GM18873 (cell line): ENCODE data around the gene PSMA2.

Experiments used
- ATAC-seq: cut with Tn5 transposase; IDR thresholded peaks from one replicate; pipeline ENCODE4 v1.9.1; 2021; ENCODE audit warnings: mild to moderate bottlenecking, moderate library complexity, moderate number of reproducible peaks; ENCODE audit not compliant: unreplicated experiment, low FRiP score

The PSMA2 gene

DNA sequence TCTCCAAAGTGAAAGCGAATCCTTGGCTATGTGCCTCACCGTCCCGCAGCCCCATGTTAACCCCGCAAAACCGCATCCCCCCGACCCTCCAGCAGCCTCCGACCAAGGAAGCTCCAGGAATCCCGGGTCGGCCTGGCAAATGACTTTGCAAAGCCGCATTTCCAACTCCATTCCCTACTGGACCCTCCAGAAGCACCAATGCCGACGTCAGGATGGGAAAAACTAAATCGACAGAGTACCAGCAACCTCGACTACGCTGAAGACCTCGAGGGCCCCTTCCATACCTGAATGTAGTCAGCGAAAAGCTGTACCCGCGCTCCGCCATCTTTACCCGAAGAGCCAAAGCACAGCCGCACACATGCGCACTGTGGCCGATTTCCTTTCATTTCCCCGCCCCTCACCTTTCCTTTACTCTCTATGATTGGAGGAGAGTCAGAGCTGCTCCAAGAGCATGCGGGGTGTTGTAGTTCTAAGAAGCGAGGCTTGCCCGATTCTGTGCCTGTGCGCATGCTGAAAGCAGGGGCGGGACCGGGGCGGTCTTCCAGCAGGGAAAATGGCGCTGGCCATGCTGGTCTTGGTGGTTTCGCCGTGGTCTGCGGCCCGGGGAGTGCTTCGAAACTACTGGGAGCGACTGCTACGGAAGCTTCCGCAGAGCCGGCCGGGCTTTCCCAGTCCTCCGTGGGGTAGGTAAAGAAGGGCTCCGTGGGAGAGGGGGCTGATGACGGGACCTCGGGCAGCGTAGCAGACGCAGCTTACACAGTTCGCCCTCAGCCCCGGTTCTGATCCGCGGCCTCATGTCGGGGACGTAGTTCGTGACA is at the start of gene PSMA2, which contains the start of gene MRPL32:
Gene PSMA2 (minus strand): TSS at position 341 of the 818 bp plus-strand sequence. CDS start 16 bp downstream, at position 325.
Gene MRPL32 (plus strand): TSS at position 543 of the 818 bp plus-strand sequence. CDS start 11 bp downstream, at position 554.
- peak; percentile 99 for ATAC-seq

DNA sequence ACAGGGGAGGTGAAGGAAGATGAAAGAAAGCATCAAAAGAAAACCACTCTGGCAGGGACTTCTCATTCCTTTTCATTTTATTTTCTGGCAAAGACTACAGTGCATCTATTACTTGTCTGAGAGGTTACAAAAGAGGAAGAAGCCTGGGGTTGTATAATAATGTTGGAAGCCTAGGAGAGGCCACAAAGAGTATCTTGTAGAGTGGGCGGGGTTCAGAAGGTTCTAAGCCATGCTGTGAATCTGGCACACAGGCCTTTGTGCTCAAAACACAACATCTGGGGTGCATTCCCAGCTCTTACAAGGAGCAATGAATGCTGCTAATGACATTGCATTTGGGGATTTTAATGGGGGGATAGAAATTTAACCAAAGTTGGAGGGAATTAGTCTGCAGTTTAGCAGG is 49.6 kb upstream of the PSMA2 start:
- ATAC-seq = no peak

DNA sequence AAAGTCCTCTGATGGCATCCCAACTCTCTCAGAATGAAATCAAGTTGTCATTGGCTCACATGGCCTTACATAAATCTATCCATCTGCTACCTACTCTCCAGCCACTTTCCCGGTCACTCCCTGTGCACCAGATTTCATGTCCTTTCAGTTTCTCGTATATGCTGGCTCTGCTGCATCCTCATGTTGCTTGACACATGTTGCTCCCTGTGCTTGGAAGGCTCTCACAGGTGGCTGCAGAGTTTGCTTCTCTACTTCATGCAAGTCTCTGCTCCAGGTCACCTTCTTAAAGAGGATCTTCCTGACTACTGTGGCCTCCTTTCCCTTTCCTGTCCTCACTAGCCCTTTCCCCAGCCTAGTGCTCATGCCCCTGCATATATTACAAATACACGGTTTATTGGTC is 48.5 kb upstream of the PSMA2 start:
- ATAC-seq = no peak

DNA sequence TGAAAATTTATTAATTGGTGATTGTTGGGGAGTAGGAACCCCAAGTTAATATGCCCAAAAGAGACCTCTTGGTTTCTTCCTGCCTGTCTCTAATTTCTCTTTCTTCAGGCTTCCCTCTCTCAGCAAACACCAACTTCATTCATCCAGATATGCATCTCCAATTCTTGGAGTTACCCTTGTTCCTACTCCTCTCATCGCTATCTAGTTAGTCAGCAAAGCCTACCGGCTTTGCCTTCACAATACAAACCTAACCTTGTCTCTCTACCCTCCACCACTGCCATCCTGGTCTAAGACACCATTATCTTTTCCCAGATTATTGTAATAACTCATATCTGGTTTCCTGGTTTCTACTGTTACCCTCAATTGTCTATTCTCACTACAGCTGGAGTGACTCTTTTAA is 48.1 kb upstream of the PSMA2 start:
- ATAC-seq = no peak

DNA sequence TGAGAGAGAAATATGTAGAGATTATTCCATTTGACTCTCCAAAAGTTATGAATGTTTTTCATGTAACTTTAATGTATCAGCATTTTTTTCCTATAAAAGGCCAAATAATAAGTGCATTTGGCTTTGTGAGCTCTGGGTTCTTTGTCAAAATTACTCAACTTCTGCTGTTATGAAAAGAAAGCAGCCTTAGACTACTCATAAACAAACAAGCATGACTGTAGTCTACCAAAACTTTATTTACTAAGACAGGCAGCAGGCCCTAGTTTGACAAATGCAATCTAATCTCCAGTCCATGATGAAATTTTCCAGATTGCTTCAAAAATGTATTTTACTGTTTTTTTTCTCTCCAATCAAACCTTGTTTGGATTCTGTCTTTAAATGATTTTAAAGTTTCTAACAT is 46.5 kb upstream of the PSMA2 start:
- ATAC-seq = no peak

DNA sequence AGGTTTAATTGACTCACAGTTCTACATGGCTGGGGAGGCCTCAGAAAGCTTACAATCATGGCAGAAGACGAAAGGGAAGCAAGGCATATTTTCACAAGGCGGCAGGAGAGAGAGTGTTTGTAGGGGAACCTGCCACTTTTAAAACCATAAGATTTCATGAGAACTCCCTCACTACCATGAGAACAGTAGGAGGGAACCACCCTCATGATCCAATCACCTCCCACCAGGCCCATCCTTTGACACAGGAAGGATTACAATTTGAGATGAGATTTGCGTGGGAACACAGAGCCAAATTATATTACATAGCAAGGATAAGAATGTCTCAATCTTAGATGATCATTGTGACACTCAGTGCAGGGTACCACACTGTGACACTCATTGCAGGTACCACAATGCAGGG is 44.4 kb upstream of the PSMA2 start:
- ATAC-seq = no peak

DNA sequence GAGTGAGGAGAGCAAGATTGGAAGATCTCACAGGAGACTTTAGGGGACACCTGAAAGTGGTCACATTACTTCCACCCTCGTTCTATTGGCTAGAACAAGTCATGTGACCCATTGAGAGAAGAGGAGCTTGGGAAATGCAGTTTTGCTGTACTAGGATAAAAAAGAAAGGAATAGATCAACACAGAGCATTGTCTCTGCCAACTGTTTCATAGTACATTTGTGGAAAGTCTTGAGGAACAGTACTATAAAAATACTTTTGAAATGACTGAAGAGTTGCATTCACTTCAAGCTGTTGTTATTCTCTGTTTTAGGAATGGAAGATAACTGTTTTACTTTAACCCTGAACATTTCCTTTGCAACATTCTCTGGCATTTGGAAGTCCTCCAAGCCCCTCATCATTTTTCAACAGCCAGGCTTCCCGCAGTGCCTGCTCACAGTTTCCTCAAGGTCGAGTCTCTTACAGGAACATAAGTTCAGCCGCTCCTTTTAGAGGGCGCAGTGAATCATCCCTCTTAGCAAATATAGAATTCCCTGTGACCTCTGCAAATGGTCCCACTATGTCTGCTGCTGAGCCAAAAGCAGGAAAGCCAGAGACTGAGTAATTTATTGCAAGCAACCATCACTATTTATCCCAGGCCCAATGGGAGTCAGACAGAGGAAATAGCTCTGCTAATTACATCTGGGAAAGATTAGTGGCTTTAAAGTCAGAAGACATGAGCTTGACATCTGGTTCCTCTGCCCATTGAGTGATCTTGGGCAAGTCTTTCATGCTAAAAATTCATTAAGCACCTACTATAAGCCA is 40.9 kb upstream of the PSMA2 start:
- ATAC-seq = no peak

DNA sequence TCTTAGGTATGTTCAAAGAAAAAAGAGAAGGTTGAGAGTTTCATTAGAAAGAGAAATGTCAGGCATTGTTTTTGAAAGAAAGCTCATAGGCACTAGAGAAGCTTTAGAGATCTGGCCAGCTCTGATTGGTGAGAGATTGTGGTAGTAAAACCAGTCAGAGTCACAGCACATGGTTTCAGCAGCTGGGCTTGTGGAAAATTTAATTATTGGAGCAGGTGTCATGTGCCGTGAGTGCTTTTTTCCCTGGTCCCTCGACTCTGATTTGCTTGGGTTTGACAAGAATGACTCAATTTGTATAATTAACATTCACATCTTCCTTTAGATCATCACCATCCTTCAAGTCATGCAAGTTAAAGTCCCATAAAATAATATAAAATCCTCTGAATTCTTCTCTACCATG is 35.4 kb upstream of the PSMA2 start:
- ATAC-seq = no peak

DNA sequence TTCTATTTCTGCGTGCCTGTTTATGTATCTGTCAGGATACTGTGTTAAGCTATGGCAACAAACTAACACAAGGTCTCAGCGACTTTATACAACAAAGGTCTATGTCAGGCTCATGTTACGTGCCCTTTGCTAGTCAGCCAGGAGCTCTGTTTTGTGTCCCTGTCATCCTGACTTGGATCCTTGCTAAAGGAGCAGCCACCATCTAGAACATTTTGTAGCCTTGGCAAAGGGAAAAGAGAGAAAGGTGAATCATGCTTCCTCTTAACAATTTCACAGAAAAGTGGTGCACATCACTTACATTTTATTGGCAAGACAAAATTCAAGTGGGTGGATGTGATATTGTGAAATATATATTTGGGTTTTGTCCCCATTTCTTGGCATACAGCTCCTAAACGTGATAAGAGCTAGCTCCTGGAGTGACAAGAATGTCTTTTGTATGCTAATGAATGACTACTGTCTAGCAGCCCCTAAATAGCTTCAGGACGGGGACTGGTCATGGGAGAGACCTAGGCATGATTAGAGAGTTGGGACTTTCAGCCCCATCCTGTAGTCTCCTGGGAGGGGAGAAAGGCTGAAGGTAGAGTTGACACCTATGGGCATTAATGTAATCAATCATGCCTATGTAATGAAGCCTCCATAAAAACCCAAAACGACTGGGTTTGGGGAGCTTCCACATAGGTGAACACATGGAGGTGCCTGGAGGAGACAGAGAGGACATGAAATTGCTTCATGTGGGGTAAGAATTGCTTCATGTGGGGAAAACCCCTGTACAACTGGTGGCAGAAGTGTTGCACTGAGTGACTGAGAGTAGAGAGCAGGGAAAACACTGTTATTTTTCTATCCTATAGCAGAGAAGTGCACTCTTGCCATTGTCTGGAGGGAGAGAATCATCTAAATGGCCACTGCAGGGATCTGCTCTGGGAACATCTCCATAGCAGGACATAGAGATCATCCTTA is 33.2 kb upstream of the PSMA2 start:
- ATAC-seq = no peak

DNA sequence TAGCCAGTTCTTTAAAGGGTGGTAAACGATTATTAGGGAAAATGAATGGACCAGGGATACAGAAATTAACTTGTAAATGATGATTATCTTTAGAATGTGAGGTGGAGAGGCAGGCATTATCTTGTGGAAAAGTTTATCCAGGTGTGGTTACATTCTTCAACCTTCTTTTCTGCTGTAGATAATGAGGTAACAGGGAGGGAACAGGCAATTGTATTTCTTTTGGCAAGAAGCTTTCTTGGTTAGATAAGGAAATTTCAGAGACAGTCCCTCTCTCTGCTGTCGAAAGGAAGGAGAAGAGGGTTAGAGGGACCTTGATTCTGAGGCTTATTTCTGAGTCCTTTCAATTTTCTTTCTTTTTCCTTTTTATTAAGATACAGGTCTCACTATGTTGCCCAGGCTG is 32.3 kb upstream of the PSMA2 start:
- ATAC-seq = no peak

DNA sequence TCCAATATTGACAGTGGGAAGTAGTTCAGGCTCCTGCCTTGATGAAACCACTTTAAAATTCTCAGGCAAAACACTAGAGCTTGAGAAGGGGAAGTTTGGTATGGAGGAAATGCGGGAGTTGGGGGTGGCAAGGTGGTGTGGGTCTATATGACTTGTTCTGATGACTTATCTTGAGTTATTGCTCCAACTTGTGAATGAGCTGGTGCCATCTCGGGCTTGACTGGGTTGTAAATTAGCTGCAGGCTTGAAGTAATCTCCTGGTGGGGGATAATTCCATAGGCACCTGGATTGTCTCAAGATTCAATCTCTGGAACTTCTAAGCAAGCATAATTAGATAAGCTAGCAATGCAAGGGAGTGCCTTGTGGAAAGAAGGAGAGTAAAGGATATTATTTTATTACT is 29.2 kb upstream of the PSMA2 start:
- no peak for ATAC-seq

DNA sequence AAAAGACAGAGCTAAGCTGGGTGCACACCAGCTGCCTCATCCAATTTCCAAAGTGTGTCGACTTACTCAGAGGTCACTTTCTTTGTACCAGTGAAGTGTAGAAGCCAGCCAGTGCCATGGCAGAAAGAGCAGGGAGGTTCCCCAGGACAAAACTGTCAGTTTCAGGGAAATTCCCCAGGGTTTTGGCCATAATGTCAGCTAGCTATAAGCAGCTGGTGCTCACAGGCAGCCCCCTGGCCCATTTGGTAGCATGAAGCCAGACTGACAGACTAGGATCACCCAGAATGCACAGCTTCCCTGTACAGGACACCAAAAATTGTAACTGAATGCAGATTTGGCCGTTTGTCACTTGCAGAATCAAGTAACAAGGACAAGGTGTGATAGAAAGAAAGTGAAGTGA is 28.8 kb upstream of the PSMA2 start:
- no peak for ATAC-seq

DNA sequence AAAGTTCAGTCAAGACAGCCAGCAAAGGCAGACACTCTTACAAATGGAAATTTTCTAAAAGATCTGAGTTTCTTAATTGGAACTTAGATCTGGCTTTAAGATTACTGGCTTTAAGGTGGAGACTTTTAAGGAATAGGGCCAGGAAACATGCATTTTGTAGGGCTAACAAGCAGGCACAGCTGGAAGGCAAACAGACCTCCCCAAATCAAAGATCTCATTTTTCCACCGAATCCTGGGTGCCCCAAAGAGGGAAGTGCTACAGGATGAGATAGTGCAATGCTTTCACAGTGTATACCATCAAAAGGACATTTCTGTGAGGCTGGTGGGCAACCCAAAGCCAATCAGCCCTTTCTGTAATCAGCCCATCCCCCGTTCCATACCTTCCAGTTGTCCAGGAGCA is 27.6 kb upstream of the PSMA2 start:
- ATAC-seq = no peak

DNA sequence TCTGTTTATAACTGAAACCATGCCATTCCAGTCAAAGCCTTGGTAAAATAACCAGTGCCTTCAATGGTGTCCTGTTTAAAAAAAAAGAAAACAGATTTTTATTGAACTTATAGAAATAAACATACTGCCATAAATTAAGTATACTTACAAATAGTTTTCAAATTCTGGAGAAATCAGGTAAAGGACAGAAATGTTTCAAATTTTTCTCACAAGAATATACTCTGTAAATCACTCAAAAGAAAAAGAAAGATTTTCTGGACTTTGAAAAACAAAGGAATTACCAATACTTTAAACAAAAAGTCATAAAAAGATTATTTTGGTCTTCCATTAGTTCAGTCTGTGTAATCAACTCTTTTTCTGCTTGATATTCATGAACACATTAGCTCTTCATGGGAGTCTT is 24.1 kb upstream of the PSMA2 start:
- ATAC-seq = no peak

DNA sequence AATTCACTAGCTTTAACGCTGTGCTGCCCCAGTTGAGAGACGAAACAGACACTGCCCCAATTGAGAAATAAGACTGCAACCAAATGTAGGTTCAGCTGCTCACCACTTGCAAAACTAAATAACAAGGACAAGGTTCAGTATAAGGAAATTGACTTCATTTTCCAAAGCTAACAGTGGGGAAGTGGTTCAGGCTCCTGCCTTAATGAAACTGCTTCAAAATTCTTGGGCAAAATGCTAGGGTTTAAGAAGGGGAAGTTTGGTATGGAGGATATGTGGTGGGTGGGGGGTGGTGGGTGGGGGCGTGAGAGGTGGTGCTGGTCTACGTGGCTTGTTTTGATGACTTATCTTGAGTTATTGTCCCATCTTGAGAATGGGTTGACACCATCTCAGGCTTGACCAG is 22.0 kb upstream of the PSMA2 start:
- no peak for ATAC-seq

DNA sequence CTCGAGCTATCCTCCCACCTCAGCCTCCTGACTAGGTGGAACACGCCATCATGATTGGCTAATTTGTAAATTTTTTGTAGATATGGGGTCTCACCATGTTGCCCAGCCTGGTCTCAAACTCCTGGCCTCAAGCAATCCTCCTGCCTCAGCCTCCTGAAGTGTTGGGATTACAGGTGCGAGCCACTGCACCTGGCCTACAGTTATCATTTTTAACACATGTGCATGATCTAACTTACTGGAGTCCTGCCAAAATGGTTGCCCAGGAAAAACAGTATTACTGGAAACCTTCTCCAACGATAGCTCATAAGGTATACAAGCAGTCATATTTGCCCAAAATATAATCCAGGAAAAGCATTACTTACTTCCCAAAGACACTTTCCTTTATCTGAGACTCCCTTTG is 20.4 kb upstream of the PSMA2 start:
- ATAC-seq = no peak

DNA sequence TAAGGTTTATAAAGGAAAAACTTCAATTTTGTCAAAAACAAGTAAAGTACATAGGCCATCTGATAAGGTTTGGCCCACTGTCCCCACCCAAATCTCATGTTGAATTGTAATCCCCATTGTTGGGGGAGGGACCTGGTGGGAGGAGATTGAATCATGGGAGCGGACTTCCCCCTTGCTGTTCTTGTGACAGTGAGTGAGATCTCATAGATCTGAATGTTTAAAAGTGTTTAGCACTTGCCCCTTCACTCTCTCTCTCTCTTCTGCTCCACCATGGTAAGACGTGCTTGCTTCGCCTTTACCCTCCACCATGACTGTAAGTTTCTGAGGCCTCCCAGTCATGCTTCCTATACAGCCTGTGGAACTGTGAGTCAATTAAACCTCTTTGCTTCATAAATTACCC is 18.4 kb upstream of the PSMA2 start:
- no peak for ATAC-seq

DNA sequence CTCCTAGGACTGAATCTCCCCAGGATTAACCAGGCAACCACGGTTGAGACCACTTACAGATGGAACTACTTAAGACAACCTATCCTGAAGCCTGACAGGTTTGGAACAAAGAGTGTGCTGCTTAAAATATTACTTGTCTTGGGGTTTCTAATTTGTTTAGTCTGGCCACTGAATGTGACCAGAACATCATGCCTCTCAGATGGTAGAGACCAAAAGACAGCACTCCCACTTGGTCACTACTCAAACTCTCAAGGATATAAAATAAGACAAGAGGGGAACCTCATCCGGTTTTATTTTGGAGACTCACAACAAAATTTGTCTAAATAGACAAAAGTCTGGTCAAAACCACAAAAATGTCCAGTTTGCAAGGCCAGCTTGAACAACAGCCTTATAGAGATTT is 15.5 kb upstream of the PSMA2 start:
- no peak for ATAC-seq

DNA sequence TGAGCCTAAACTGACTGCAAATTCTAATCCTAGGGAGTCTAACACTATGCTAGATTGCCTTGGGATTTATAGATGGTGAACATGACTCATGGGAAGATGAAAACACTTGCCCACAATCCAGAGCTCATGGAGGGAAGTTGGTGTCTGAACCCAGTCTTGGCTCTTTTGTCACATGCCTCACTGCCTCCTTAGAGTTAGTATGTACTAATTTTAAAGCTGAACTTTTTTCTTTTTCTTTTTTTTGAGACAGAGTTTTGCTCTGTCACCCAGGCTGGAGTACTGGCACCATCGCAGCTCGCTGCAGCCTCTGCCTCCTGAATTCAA is 14.6 kb upstream of the PSMA2 start:
- no peak for ATAC-seq

DNA sequence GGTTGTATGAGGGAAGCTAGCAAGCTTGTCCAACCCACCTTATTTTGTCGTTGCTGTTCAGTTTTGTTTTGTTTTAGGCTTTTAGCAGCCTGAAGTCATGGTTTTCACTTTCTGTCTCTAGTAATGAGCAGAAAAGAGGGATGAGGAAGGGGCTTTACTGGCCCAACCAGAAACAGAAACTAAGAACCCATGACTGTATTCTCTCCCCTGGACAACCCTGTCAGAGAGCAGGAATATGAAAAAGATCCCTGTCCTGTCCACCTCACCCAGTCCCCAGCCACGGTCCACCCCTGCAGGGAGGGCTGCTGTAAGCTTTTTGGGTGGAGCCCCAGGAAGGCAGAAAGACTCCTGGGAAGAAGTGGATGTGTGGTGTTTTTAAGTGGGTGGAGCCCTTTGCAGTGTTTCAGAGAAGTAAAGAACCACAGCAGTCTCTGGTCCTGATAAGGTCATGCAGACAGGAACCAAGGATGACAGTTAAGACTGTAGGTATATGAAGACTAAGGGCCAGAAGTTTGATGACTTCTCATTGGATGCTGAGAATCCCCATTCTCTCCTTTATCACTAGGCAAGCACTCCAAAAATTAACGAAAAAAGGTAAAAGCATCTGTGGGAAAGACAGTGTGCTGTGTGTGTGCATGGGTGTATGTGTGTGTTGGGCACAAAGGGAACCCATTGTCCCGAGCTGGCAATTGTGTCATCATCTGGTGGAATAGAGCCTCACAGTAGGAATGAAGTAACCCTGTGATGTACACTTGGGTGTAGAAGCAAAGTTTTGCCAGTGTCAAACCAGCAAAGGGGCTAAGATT is 14.1 kb upstream of the PSMA2 start:
- ATAC-seq = peak; percentile 50
